HG02870 (cell line): Measurements from ENCODE around the gene ZBTB24.
A peak's percentile ranks its signal among the peaks of the same experiment; 100 is the strongest.
"Not testable (repeated sequence)": the region's sequence is repeated elsewhere in the genome, so short reads cannot be mapped to it uniquely, and the experiment has no call there.

Experiments
- ATAC-seq: cut with Tn5 transposase; IDR thresholded peaks from one replicate; pipeline ENCODE4 v1.9.1; 2021; ENCODE audit warnings: mild to moderate bottlenecking, moderate library complexity; ENCODE audit not compliant: unreplicated experiment

The ZBTB24 gene

DNA sequence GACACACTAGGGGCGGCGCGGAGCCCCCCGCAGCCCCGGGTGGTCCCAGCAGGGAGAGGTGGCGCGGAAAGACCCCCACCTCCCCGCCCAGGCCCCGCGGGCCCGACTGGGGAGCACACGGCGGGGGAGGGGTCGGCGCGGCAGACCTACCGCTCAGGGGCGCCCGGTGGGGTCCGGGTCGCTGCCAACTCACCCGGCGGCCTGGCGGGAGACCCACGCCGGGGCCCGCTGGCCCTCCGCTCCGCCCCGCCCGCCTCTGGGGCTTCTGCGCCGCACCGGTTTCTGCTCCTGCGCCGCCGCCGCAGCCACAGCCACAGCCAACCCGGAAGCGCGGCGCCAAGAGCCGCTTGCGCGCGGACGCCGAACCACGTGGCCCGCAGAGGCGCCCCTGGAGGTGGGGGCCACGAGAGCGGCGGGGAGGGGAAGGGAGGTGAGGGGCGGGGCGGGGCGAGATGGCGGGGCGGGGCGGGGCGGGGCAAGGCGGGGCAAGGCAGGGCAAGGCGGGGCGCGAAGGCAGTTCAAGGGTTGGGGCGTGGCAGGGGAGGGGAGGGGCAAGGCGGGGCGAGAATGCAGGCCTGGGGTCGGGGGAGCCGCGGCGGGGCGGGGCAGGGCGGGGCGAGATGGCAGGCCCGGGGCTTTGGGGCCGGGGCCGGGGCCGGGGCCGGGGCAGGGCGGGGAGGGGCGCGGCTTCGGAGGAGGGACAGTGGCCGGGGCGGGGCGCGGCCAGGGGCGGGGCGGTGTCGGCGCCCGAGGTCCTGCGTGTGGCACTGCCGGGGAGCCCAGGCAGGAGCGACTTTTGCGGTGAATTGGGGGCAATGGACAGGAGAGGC is at the start of gene ZBTB24:
ZBTB24 (minus strand) TSS at position 315 of the 830 bp plus-strand sequence. CDS start 1,193 bp downstream, outside the sequence.
- peak; percentile 81 for ATAC-seq

DNA sequence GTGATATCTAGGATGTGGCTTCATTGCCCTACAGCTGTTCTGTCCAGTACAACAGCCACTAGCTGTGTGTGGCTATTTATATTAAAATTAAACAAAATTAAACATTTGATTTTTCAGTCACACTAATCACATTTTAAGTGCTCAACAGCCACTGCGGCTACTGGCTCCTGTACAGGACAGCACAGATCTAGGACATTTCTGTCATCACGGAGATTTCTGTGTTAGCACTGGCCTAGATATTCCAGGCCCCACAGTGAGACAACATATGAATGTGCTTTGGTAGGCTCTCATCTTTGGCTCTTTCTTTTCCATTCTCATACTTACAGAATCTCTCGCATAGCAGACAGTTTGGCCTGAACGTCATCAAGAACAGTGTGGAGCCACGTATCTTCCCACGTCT is 48.4 kb upstream of the ZBTB24 start:
- ATAC-seq = no peak

DNA sequence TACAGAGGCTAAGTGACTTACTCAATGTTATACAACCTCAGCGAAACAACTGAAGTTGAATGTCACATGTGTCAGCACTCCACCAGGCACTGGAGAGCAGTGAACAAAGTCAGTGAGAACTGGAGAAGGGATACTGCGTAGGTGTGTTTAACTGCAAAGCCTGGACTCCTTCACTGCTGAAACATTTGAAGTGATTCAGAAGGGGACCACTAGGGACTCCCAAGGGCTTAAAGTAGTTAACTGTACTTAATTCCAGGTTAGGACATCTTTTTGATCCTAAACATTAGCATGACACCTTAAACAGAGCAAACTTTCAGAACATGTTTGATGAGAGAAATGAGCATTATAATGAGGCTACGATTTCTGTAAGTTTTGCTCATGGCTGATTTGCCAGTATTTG is 45.0 kb upstream of the ZBTB24 start:
- no peak for ATAC-seq

DNA sequence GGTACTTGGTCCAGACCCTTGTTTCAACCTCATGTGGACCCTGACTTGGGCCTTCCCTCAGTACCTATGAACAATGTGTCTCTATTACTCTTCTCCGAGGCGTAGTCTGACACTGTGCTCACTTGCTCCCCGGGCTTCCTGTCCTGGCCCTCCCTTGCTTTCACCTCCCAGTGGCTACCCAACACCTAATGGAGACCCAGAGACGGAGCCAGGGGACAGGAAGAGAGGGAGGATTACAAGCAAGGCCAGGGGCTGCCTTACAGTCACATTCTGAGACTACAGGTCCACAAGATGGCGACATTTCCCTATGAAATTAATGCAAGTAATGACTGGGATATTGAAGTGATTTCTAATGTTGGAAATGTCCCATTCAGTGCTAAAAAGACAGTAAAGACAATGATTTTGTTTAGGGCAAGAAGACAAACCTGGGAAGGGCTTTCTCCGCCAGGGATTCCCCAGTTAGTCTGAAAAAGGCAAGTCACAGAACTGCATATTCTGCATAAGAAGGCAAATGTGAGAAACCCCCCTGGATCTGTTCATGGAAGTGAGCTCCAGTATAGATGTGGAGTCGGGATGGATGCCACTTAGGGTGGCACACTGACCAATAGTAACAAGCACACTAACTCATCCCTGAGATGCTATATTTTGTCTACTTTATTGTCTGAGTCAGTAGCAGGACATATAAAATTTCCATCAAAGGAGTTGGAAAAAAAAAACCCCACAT is 44.0 kb upstream of the ZBTB24 start:
- no peak for ATAC-seq

- ATAC-seq = no peak
Observed at GRCh38 chr6:109524129-109524528, 41.1 kb upstream of the ZBTB24 start.

DNA sequence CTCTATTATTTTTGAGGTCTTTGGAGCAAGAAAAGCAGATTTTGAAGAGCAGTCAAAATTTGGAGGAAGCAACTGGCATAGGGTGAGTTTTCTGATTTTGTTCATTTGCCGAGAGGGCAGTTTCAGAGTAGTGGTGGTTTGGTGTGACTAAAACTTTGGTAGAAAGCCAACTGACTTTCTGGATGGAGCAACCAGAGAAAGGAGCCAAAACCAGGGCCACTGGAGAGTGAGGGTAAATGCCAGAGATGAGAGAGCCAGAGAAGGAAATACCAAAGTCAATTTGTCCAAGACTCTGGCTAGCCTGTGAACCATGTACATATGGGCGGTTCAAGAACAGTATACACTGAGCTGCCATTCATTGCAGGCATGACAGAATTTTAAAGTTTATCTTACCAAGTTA is 40.5 kb upstream of the ZBTB24 start:
- ATAC-seq = no peak

- no peak for ATAC-seq
Observed at GRCh38 chr6:109521080-109521479, 38.1 kb upstream of the ZBTB24 start.

- ATAC-seq = not testable (repeated sequence)
Observed at GRCh38 chr6:109519647-109520046, 36.6 kb upstream of the ZBTB24 start.

- no peak for ATAC-seq
Observed at GRCh38 chr6:109516929-109517328, 33.9 kb upstream of the ZBTB24 start.

DNA sequence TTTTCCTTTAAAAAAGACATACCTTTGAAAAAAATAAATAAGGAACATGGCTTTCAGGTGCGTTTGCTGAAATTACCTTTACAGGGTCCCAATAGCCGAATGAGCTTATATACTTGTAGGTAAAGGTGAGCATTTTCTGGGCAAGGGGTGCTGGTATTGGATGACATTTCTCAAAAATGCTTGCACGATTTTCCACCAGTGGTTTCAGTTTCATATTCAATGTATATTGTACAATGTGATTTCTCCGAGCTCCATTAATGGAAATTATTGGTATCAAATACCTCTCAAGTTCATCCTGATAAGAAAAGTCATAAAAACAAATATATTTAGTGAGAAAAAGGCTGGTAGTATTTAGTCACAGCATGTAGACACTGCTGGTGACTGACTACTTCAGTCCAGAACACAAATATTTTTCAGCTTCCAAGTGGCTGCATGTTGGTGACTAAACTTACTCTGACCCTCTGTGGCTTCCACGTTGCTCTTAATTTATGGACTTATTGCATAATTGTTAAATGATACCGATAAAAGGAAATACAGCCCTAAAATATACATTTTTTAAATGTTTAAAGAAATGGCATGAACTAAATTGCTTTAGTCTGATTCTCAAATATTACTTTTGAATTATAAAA is 32.9 kb upstream of the ZBTB24 start:
- ATAC-seq = no peak

DNA sequence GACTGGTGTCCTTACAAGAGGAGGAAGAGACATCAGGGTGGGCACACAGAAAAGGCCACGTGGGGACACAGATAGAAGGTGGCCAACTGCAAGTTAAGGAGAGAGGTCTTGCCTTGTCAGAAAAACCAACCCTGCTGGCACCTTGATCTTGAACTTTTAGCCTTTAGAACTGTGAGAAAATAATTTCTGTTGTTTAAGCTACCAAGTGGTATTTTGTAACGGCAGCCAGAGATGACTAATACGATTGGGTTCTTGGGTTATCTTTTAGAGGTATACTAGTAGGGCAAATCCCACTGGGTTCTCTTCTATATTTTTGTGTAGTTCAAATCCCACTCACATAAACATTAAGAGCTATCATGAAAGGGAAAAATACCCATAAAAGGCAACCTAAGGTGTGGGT is 31.9 kb upstream of the ZBTB24 start:
- no peak for ATAC-seq

DNA sequence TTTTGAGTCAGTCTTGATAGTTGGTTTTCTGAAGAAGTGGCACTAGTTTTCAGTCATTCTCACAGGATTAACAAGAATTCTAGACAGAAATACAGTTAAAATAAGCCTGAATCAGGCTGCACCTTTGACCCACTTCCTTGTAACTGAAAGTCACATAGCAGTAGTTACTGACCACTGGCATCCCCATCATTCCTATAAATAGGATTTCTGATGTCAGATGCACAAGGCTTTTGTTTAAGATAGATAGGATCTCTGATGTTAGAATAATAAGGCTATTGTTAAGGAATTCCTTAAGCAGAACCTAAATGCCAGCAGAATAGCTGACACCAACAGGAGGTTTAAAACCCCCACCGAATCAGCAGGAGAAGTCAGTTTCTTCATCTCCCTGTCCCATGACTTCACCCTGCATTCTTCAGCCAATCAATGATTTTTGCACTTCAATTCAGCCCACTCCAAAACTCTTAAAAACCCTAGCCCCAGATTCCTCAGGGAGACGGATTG is 30.6 kb upstream of the ZBTB24 start:
- no peak for ATAC-seq

DNA sequence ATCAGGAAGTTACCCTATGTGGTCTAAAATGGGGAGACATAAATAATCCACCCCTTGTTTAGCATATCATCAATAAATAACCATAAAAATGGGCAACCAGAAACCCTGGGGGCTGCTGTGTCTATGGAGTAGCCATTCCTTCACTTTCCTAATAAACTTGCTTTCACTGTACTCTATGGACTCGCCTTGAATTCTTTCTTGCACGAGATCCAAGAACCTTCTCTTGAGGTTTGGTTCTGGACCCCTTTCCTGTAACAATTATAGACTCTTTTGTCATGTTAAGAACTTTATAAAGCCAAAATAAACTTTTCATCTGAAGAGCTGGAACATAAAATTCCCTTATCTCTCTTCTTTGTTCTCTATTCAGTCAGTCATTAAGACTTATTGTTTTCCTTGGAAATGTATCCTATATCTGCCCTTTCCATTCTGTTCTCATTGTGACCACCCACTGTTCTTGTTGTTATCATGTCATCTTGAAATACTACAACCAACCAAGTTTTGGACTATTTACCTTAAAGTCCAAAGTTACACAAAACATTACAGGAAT is 29.3 kb upstream of the ZBTB24 start:
- ATAC-seq = no peak

DNA sequence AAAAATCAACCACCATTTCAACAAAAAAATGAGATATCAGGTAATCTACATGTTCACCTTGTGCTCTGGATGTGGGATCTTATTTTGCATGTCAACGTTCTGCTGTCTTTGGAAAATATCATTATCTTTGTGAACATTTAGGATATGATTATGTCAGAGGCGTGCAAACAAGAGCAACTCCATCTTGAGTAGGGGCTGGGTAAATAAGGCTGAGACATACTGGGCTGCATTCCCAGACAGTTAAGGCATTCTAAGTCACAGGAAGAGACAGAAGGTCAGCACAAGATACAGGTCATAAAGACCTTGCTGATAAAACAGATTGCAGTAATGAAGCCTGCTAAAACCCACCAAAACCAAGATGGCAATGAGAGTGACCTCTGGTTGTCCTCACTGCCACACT is 28.8 kb upstream of the ZBTB24 start:
- ATAC-seq = no peak

DNA sequence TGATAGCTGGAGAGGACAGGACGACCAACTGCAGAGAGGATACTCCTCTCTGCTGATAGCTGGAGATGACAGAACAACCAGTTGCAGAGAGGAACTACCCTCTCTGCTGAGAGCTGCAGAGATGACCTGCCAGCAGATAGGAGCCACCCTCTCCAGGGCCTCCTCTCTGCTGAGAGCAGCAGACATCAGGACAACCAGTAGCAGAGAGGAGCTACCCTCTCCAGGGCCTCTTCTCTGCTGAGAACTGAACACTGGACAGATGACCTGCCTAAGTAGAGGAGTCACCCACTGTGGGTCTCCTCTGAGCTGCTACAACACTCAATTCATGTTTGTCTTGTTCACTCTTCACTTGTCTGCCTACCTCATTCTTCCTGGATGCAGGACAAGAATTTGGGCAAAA is 27.3 kb upstream of the ZBTB24 start:
- ATAC-seq = no peak

DNA sequence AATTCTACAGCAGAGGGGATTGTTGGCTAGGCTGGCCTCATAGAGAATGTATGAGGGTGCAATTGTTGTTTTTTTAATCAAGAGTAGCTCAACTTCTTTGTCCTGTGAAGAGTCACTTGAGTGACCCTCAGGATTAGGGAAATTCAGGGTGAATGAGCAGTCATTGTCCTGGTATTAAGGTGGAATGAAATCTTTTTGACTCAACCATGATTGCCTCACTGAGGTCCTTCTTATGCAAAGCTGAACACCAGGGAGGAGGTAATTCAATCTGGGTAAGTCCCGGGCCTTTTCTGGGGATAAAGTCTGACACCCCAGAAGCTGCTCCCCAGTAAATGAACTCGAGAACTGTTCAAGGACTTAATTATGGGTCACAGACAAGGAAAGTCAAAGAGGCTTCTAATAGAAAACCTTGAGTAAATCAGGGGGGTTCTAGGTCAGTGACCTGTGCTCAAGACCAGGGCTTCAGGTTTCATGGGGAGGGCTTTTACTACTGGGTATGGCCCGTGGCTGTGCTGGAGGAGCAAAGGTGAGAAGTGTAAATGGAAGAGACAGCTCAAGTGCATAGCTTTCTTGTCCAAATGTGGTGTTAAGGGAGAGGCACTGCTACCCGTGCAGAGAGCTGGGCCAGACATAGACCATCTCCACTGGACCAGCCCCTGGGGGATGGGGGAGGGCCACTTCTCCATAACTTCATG is 25.3 kb upstream of the ZBTB24 start:
- ATAC-seq = no peak

GRCh38 chr6:109507490-109508072 is 24.6 kb upstream of the ZBTB24 start:
- no peak for ATAC-seq

GRCh38 chr6:109506841-109507240 is 23.8 kb upstream of the ZBTB24 start:
- no peak for ATAC-seq

GRCh38 chr6:109506314-109506713 is 23.3 kb upstream of the ZBTB24 start:
- no peak for ATAC-seq
